Measurements from ENCODE around the gene FRMD4A.

GRCh38 chr10:14010769-14011574, 319.8 kb downstream of the FRMD4A start:
- TF ChIP-seq CTCF (IDR thresholded peaks at IDR 0.05; ENCODE audit: insufficient read depth, low read length, poor library complexity, severe bottlenecking): no peak
- TF ChIP-seq EZH2phosphoT487 (conservative IDR thresholded peaks at IDR 0.05; ENCODE audit: low read length): no peak

Measured in SU-DHL-6 (cell line).